ENCODE measurements around the gene EXOC1.

- TF ChIP-seq, protein P1, sequence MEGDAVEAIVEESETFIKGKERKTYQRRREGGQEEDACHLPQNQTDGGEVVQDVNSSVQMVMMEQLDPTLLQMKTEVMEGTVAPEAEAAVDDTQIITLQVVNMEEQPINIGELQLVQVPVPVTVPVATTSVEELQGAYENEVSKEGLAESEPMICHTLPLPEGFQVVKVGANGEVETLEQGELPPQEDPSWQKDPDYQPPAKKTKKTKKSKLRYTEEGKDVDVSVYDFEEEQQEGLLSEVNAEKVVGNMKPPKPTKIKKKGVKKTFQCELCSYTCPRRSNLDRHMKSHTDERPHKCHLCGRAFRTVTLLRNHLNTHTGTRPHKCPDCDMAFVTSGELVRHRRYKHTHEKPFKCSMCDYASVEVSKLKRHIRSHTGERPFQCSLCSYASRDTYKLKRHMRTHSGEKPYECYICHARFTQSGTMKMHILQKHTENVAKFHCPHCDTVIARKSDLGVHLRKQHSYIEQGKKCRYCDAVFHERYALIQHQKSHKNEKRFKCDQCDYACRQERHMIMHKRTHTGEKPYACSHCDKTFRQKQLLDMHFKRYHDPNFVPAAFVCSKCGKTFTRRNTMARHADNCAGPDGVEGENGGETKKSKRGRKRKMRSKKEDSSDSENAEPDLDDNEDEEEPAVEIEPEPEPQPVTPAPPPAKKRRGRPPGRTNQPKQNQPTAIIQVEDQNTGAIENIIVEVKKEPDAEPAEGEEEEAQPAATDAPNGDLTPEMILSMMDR (conservative IDR thresholded peaks at IDR 0.05; ENCODE audit: low read length) = no peak
- no peak for TF ChIP-seq EZH2phosphoT487 (IDR thresholded peaks at IDR 0.05; ENCODE audit: borderline replicate concordance)
Observed at GRCh38 chr4:55939421-55939820, 86.0 kb downstream of the EXOC1 start.
